NCI-H1436 (cell line): ENCODE data around the gene VTCN1.

Experiments used
- DNase-seq: peaks from one replicate; lab custom pipeline; 2025; lab: John Stamatoyannopoulos, UW

VTCN1 gene

DNA sequence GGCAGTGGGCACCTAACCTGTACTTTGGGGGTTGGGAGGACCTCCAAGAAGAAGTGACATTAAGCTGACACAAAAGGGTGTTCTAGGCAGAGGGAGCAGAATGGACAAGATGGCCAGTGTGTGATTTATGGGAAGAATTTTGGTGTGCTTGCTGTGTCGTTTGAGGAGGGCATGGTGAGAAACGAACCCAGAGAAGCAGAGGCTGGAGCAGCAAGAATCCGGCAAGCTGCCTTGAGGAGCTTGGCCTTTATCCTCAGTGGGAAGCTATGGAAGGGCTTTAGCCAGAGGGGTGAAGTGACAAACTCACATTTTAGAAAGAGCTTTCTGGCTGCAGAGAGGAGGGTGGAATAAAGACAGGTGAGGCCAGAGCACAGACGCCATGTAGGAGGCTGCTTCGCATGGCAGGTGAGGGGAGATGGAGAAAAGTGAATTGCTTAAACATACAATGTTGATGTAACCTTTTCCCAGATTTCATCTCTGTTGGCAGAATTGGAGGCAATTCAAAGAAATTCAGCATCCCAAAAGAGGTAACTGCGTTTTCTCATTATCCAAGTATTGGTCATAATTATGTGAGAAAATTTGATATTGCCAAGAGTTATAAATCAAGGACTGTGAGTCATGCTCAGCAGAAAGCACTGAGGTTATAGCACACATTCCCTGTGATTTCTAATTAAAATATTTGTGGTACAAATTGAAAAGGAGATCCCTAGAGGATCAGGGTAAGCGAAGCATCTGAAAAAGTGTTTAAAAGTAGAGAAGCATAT lies 115.7 kb downstream of the VTCN1 start:
- DNase-seq, result no peak

DNA sequence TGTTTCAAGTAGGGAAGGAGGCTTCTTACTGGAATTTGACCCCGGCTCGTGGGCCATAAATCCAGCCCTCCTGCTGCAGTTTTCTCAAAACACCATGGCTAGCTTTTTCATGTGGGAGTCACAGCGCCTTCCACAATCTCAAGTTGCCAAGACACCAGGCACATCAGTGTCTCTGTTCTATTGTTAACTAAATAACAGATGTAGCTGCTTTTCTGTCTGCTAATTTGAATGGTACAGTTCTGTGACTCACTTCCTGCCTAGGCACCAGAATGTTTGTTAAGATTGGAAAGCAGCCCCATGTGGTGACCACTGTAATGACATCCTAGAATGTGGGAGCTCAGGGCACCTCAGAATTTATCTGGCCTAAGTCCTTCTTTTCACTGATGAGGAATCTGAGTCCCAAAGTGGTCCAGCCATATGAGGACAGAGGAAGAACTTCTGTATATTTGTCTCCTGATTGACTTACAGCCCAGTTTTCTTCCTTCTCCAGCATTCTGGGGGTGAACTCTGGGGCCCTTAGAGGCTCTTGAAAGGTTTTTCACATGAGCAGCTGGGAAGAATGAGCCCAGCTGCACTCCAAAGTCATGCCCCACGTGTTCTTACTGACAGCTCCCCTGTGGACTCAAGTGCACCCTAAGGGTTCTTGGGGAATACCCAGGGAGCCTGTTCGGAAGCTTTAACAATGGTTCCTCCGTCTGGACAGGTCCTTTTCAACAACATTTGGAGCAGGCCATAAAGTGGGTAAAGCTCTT lies 116.7 kb downstream of the VTCN1 start:
- DNase-seq, result no peak
